Pancreas (tissue), 10 donors: ENCODE data around the gene NUMB. TPM values are rescaled to one million over a fixed set of nuclear protein-coding genes. Genes with fewer than 3 reads are reported as not detected.

Experiments
- ATAC-seq, 4 donors: fragments of 200-7000 bp; cut with Tn5 transposase; one replicate each; pipeline versions ENCODE4 v1.8.0 to v1.9.1; 2020; ENCODE audit warnings: mild to moderate bottlenecking in 4 of 4, moderate library complexity in 4 of 4
- DNase-seq, 6 donors: peaks; one replicate each; pipeline ENCODE4 v3.0.0-alpha.2; 2020
- FAIRE-seq: peaks from 2 replicates; lab custom pipeline; 2012; peaks lifted over from hg19 to GRCh38; lab: Jason Lieb, UNC
- H3K27ac ChIP-seq, 4 donors: fragments of 200-600 bp; sonication (generic); 1 replicate in 3 of 4; 2 replicates in 1 of 4; pipeline versions ENCODE4 v1.5.0 to v1.8.0; 2020
- H3K27me3 ChIP-seq, 4 donors: fragments of 200-600 bp; one replicate each; pipeline ENCODE4 v1.8.0; 2021
- H3K36me3 ChIP-seq, 3 donors: fragments of 200-600 bp; sonication (generic) in 1 of 3; one replicate each; pipeline versions ENCODE4 v1.5.0 to v1.8.0; 2020 to 2021
- H3K4me1 ChIP-seq, 3 donors: fragments of 200-600 bp; one replicate each; pipeline ENCODE4 v1.8.0; 2021
- H3K4me3 ChIP-seq, 4 donors: fragments of 200-600 bp; sonication (generic) in 2 of 4; one replicate each; pipeline versions ENCODE4 v1.5.0 to v1.8.0; 2020 to 2021
- H3K9me3 ChIP-seq, 4 donors: fragments of 200-600 bp; one replicate each; pipeline ENCODE4 v1.8.0; 2021
- WGBS, 2 donors: extraction: QIAGEN DNeasy Blood & Tissue Kit; methylation state at CpG; one replicate each; pipeline ENCODE4 v1.1.7; 2013; 5-methylcytosine and 5-hydroxymethylcytosine counted together
- intact Hi-C, 3 donors: fragments of 100-400 bp; cut with DNase I; formaldehyde crosslinking; loops; one replicate each; pipeline versions ENCODE4 v1.11.1 to v1.14.2; 2022
- polyA plus RNA-seq, 2 donors: library from polyadenylated mRNA; stranded (reverse); fragments of 200-250 nt; gene quantifications; one replicate each; pipeline ENCODE4 v1.2.3, GENCODE V29; 2013
- total RNA-seq, 6 donors: library from RNA; stranded (reverse); fragmentation: NEBNext Ultra II Directional in 4 of 6; extraction: Animal tissue kit (Norgen Biotek cat#: 25700) in 4 of 6; gene quantifications; one replicate each; pipeline versions ENCODE4 v1.2.1 to v1.2.4, GENCODE V29; 2021 to 2023
- TF ChIP-seq, protein P1 (sequence below), 4 donors: fragments of 200-600 bp; sonication (generic) in 3 of 4; IDR thresholded peaks; one replicate each; pipeline versions ENCODE4 v1.5.0 to v1.8.0; 2021; ENCODE audit warnings: antibody characterized with exemption in 4 of 4
- donor health status: healthy with polysubstance abuse.
- donor health status: DM: no; HTN: no; CAD: no; lungs with moderate emphysema.
- donor health status: DM: no; HTN: no; CAD: no.
- donor health status: control.
- donor health status: control.
- donor health status: Bipolar disorder and iron deficiency.
- donor health status: DM: yes; HTN: yes; CAD: no.
- donor health status: DM: no; HTN: no; CAD: no.
- donor health status: DM: no; HTN: no; CAD: no.
- donor health status: DM: yes; HTN: yes; CAD: no.

NUMB gene
- total and polyA plus RNA-seq, 8 donors: 23.9 to 53.8 (median 32.5) TPM

DNA sequence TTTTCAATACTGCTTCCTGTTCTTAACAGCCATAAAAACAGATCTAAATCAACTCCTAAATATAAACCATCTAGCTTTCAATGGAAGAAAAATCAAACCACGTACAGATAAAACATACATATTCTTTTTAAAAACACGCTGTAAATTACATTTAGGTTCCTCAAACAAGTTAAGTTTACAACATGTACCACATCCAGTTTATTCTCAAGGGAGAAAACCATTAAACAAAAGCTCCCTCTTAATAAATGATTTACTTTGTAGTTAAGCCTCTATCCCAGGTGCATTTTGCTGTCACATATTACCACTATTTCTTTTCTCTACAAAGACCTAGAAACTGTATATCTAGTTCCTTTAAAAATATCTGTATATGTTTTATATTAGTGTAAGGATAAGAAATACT lies 3.1 kb downstream of the NUMB start:
- DNase-seq (no peak), ATAC-seq (no peak), FAIRE-seq (peak; percentile 17)
- Histone ChIP-seq H3K36me3 (no peaks in the 10 kb centered on the region), H3K27ac (peak overlapping the region in 1 of 4 donors; percentile 49), H3K4me3 (peak overlapping the region in 1 of 4 donors; percentile 6), H3K27me3 (no peaks in the 10 kb centered on the region), H3K9me3 (no peaks in the 10 kb centered on the region), H3K4me1 (peaks cover 26 to 34% (median 32%) of the 10 kb centered on the region in 3 donors)
- 3 to 4% methylated on average over 2 of the region's 2 CpGs for WGBS, 2 donors
- intact Hi-C loops: no loop called here
- TF ChIP-seq, protein P1, sequence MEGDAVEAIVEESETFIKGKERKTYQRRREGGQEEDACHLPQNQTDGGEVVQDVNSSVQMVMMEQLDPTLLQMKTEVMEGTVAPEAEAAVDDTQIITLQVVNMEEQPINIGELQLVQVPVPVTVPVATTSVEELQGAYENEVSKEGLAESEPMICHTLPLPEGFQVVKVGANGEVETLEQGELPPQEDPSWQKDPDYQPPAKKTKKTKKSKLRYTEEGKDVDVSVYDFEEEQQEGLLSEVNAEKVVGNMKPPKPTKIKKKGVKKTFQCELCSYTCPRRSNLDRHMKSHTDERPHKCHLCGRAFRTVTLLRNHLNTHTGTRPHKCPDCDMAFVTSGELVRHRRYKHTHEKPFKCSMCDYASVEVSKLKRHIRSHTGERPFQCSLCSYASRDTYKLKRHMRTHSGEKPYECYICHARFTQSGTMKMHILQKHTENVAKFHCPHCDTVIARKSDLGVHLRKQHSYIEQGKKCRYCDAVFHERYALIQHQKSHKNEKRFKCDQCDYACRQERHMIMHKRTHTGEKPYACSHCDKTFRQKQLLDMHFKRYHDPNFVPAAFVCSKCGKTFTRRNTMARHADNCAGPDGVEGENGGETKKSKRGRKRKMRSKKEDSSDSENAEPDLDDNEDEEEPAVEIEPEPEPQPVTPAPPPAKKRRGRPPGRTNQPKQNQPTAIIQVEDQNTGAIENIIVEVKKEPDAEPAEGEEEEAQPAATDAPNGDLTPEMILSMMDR (IDR thresholded peaks at IDR 0.05): no peak

DNA sequence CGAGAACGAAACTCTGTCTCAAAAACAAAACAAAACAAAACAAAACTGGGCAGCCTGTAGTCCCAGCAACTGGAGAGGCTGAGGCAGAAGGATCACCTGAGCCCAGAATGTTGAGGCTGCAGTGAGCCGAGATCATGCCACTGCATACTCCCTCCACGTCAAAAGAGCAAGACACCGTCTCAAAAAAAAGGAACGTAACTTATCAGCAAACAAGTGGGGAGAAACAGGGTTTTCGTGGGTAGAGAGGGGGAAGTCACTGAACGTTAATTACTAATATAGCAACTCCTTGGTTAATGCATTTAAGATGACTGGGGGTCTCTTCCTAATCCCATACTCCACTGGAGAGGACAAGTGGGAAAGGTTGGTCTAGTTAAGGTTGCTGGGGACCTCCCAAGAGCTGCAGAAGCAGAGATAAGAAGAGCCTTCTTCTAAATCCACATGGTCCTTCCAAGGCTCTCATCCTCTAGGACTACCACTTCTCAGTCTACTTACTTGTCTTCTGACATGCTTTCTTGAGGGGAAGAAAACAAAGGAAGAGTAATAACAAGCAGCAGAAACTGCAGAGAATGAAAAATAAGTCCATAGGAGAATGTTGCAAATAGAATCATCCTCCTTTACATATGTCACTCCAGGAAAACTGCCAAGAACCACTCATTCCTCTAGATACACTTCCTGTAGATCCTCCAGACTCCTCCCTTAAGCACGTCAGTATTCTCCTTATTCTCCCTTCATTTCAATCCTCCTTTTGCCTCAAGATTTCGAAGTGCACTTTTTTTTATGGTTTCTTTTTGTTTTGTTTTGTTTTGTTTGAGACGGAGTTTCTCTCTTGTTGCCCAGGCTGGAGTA lies 5.8 kb downstream of the NUMB start:
- 84 to 85% methylated on average over 11 of the region's 11 CpGs for WGBS, 2 donors
- Histone ChIP-seq H3K27me3 (no peaks in the 10 kb centered on the region), H3K4me1 (peaks cover 26 to 37% (median 28%) of the 10 kb centered on the region in 3 donors), H3K4me3 (no peak overlapping the region), H3K27ac (no peak overlapping the region), H3K9me3 (no peaks in the 10 kb centered on the region), H3K36me3 (no peaks in the 10 kb centered on the region)
- no peak for FAIRE-seq
- ATAC-seq: no peak
- intact Hi-C loops: no loop called here
- TF ChIP-seq, protein P1 (IDR thresholded peaks at IDR 0.05): no peak
- no peak for DNase-seq

DNA sequence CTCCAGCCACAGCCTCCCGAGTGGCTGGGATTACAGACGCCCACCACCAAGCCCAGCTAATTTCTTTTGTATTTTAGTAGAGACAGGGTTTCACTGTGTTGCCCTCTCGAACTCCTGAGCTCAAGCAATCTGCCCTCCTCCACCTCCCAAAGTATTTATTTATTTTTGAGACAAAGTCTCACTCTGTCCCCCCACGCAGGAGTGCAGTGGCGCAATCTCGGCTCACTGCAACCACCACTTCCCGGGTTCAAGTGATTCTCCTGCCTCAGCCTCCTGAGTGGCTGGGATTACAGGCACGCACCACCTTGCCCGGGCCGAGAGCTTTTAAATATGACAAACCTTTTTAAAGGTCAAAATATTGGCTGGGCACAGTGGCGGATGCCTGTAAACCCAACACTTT lies 14.6 kb downstream of the NUMB start:
- H3K27ac ChIP-seq: no peak overlapping the region
- no peaks in the 10 kb centered on the region for H3K36me3 ChIP-seq
- ATAC-seq (no peak), FAIRE-seq (no peak), DNase-seq (no peak)
- 92 to 96% methylated on average over 11 of the region's 11 CpGs for WGBS, 2 donors
- H3K9me3 ChIP-seq: no peaks in the 10 kb centered on the region
- peaks cover 6 to 11% (median 9%) of the 10 kb centered on the region in 3 donors for H3K4me1 ChIP-seq
- no peaks in the 10 kb centered on the region for H3K27me3 ChIP-seq
- intact Hi-C loops: no loop called here
- no peak overlapping the region for H3K4me3 ChIP-seq
- TF ChIP-seq, protein P1 (IDR thresholded peaks at IDR 0.05): no peak

DNA sequence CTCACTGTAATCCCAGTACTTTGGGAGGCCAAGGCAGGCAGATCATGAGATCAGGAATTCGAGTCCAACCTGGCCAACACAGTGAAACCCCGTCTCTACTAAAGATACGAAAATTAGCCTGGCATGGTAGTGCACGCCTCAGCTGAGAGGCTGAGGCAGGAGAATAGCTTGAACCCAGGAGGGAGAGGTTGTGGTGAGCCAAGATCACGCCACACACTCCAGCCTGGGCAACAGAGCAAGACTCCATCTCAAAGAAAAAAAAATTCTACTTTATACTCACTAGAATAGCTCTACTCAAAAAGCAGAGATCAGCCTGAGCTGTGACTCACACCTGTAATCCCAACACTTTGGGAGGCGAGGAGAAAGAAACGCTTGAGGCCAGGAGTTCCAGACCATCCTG lies 17.1 kb downstream of the NUMB start:
- ATAC-seq: no peak
- no peaks in the 10 kb centered on the region for H3K27me3 ChIP-seq
- no peaks in the 10 kb centered on the region for H3K36me3 ChIP-seq
- 94 to 96% methylated on average over 7 of the region's 7 CpGs for WGBS, 2 donors
- no peak overlapping the region for H3K4me3 ChIP-seq
- intact Hi-C loops: no loop called here
- no peaks in the 10 kb centered on the region for H3K9me3 ChIP-seq
- H3K27ac ChIP-seq: no peak overlapping the region
- no peak for DNase-seq
- peaks cover 10 to 12% (median 11%) of the 10 kb centered on the region in 3 donors for H3K4me1 ChIP-seq
- TF ChIP-seq, protein P1 (IDR thresholded peaks at IDR 0.05): no peak
- no peak for FAIRE-seq

DNA sequence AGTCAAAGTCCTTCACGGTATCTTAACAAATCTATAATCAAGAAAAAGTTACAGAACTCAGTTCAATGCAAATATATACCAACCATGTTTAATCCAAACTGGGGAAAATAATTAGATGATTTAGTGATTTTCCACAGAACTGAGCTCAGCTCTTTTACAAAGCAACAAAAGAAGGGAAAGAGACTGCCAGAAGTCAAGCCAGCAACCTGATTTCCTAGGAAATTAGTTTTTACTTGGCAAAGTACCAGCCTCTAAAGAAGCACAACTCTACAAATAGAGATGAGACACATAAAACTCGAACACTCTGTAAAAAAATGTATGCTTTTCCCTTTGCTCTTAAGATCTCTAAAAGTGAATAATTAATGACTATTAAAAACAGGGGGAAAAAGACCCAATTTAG lies 19.4 kb downstream of the NUMB start:
- intact Hi-C loops: no loop called here
- Histone ChIP-seq H3K36me3 (no peaks in the 10 kb centered on the region), H3K4me1 (peaks cover 18 to 20% (median 20%) of the 10 kb centered on the region in 3 donors), H3K27me3 (no peaks in the 10 kb centered on the region), H3K4me3 (no peak overlapping the region), H3K9me3 (no peaks in the 10 kb centered on the region), H3K27ac (no peak overlapping the region)
- no peak for DNase-seq
- TF ChIP-seq, protein P1 (IDR thresholded peaks at IDR 0.05): no peak
- no peak for ATAC-seq
- WGBS, 2 donors: 29 to 32% methylated on average over 2 of the region's 2 CpGs
- FAIRE-seq: no peak
